ENCODE measurements around the gene ZNRF4. TPM values are rescaled to one million over a fixed set of nuclear protein-coding genes. Genes with fewer than 3 reads are reported as not detected.

The ZNRF4 gene
- total and polyA plus RNA-seq, 10 of the 15 experiments (the other 5 are each of a cell fraction or from before 2014, with no cell fraction given) = not detected

DNA sequence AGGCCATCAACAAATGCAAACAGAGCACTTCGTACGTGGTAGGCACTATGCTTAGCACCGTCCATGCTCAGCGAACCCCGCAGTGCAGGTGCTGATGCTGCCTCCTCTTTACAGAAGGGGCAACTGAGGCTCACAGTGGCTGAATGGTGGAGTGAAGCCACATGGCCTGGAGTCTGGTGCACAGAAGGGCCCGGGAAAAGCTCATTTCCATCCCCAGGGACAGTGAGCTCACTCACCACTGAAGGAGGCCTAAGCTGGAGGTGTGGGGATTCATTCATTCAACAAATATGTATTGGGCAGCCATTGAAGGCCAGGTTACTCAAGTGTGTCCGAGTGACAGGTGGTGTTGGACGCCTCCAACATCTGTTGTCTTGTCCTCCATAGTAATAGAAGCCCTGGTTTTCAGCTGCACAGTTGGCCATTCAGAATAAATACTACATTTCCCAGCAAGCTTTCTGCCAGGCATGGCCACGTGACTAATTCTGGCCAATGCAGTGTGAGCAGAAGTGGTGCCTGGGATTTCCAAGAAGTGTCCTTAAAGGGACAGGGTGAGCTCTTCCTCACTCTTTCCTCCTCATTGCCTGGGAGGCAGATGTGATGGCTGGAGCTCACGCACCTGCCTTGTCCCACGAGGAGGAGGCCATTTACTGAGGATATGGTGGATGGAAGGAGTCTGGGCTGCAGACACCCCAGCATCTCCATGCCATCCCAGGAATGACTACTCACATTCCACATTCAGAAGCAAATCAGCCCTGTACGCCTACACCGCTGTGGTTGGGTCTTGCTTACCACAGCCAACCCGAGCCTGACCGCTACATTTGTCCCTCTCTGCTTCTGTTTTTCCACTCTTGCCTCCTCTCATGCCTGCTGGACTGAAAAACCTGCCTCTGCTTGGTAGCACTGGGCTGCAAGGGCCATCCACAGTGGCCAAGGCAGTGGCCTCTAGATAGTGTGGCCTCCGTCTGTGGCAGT lies 2.3 kb upstream of the ZNRF4 start:
- SMC1A ChIA-PET (ENCODE audit: uncharacterized antibody, unreplicated experiment) = no interaction called here
- no peak overlapping the region for H3K9ac ChIP-seq (ENCODE audit: control insufficient read depth, insufficient read depth, low read length)
- POLR2A ChIA-PET = no interaction called here
- RAD21 ChIA-PET (ENCODE audit: unreplicated experiment) = no interaction called here
- no peaks in the 10 kb centered on the region for H3K4me1 ChIP-seq (ENCODE audit: control insufficient read depth, insufficient read depth, low read length)
- no peak overlapping the region for H2AFZ ChIP-seq (ENCODE audit: control insufficient read depth, low read depth, low read length)
- no peak for TF ChIP-seq TCF12 (IDR thresholded peaks at IDR 0.05; ENCODE audit: low read depth, low read length)
- no peak for TF ChIP-seq PAX8 (IDR thresholded peaks at IDR 0.05)
- TF ChIP-seq BCL3 (IDR thresholded peaks at IDR 0.05; ENCODE audit: borderline replicate concordance, insufficient read depth, low read depth, low read length, poor library complexity, severe bottlenecking) = no peak
- no peak for TF ChIP-seq CBX5 (IDR thresholded peaks at IDR 0.05; ENCODE audit: low read depth)
- no peak for TF ChIP-seq STAT1 (conservative IDR thresholded peaks at IDR 0.05)
- no peak for TF ChIP-seq KLF5 (IDR thresholded peaks at IDR 0.05; ENCODE audit: partially characterized antibody)
- TF ChIP-seq, protein P1, sequence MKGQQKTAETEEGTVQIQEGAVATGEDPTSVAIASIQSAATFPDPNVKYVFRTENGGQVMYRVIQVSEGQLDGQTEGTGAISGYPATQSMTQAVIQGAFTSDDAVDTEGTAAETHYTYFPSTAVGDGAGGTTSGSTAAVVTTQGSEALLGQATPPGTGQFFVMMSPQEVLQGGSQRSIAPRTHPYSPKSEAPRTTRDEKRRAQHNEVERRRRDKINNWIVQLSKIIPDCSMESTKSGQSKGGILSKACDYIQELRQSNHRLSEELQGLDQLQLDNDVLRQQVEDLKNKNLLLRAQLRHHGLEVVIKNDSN (IDR thresholded peaks at IDR 0.05; ENCODE audit: borderline replicate concordance, extremely low read length, insufficient read depth, low read depth, low read length) = peak; percentile 67
- no peak for TF ChIP-seq SREBF1 (IDR thresholded peaks at IDR 0.05; ENCODE audit: low read length)
- no peak for TF ChIP-seq WRNIP1 (IDR thresholded peaks at IDR 0.05; ENCODE audit: borderline replicate concordance, low read depth, low read length)
- TF ChIP-seq, protein P2, sequence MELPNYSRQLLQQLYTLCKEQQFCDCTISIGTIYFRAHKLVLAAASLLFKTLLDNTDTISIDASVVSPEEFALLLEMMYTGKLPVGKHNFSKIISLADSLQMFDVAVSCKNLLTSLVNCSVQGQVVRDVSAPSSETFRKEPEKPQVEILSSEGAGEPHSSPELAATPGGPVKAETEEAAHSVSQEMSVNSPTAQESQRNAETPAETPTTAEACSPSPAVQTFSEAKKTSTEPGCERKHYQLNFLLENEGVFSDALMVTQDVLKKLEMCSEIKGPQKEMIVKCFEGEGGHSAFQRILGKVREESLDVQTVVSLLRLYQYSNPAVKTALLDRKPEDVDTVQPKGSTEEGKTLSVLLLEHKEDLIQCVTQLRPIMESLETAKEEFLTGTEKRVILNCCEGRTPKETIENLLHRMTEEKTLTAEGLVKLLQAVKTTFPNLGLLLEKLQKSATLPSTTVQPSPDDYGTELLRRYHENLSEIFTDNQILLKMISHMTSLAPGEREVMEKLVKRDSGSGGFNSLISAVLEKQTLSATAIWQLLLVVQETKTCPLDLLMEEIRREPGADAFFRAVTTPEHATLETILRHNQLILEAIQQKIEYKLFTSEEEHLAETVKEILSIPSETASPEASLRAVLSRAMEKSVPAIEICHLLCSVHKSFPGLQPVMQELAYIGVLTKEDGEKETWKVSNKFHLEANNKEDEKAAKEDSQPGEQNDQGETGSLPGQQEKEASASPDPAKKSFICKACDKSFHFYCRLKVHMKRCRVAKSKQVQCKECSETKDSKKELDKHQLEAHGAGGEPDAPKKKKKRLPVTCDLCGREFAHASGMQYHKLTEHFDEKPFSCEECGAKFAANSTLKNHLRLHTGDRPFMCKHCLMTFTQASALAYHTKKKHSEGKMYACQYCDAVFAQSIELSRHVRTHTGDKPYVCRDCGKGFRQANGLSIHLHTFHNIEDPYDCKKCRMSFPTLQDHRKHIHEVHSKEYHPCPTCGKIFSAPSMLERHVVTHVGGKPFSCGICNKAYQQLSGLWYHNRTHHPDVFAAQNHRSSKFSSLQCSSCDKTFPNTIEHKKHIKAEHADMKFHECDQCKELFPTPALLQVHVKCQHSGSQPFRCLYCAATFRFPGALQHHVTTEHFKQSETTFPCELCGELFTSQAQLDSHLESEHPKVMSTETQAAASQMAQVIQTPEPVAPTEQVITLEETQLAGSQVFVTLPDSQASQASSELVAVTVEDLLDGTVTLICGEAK (IDR thresholded peaks at IDR 0.05; ENCODE audit: borderline replicate concordance) = no peak
- peak; percentile 56 for TF ChIP-seq SIX5 (IDR thresholded peaks at IDR 0.05; ENCODE audit: low read depth, low read length, severe bottlenecking)
- TF ChIP-seq SMARCA5 (IDR thresholded peaks at IDR 0.05) = 0 out of 2 replicates have a peak, but pooled peaks have one; percentile 32
- TF ChIP-seq SMAD1 (IDR thresholded peaks at IDR 0.05; ENCODE audit: low read depth, partially characterized antibody) = no peak
- TF ChIP-seq HCFC1 (IDR thresholded peaks at IDR 0.05; ENCODE audit: low read length) = peak; percentile 45; the same call in 1 of the 2 replicates
- TF ChIP-seq, protein P3, sequence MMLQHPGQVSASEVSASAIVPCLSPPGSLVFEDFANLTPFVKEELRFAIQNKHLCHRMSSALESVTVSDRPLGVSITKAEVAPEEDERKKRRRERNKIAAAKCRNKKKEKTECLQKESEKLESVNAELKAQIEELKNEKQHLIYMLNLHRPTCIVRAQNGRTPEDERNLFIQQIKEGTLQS (IDR thresholded peaks at IDR 0.05; ENCODE audit: borderline replicate concordance, extremely low read depth, low read depth, low read length) = 0 out of 2 replicates have a peak, but pooled peaks have one; percentile 34
- H3K36me3 ChIP-seq (ENCODE audit: control insufficient read depth in 2 of 2, insufficient read depth in 2 of 2, low read length in 1 of 2) = no peaks in the 10 kb centered on the region
- intact Hi-C loops (cut with micrococcal nuclease; ENCODE audit: unreplicated experiment) (no loop called here), in situ Hi-C loops (cut with MboI) (no loop called here)
- H3K79me2 ChIP-seq (ENCODE audit: control insufficient read depth, insufficient read depth, low read length) = no peaks in the 10 kb centered on the region
- FAIRE-seq (no peak), ATAC-seq (no peak), DNase-seq (ENCODE audit: low read depth, low spot score) (no peak)
- WGBS (ENCODE audit: insufficient coverage, insufficient replicate concordance, low lambda C conversion rate, missing lambda C conversion rate) = 46% methylated on average over 16 of the region's 16 CpGs
- H4K20me1 ChIP-seq (ENCODE audit: control insufficient read depth, insufficient read depth) = no peaks in the 10 kb centered on the region
- H3K27me3 ChIP-seq (replicated peaks in 1 of 2; ENCODE audit: control insufficient read depth in 2 of 2, insufficient read depth in 2 of 2, low read length in 1 of 2) = no peaks in the 10 kb centered on the region
- no peak overlapping the region for H3K4me3 ChIP-seq
- H3K27ac ChIP-seq (ENCODE audit: control insufficient read depth, insufficient read depth) = no peak overlapping the region
- CTCF ChIA-PET = no interaction called here
- BruUV-seq (replicated peaks) = no TSS peak
- H3K4me2 ChIP-seq (ENCODE audit: control insufficient read depth, insufficient read depth) = no peak overlapping the region
- H3K9me3 ChIP-seq (replicated peaks; ENCODE audit: control insufficient read depth, insufficient read depth, low read length) = no peaks in the 10 kb centered on the region; the same call in 2 of the 3 replicates

Data from GM12878 (cell line).